SK-N-SH treated with all-trans-retinoic acid at 6 μM for 48 hours (cell line): ENCODE results near the gene CHST10.

Experiments used
- ATAC-seq: fragments of 200-7000 bp; cut with Tn5 transposase; 3 replicates; pipeline ENCODE4 v1.9.1; 2020; ENCODE audit warnings: mild to moderate bottlenecking, moderate library complexity
- ARNTL ChIP-seq: fragments of 450-650 bp; formaldehyde crosslinking; IDR thresholded peaks from 2 replicates; pipeline ENCODE4 v1.5.0; 2020; ENCODE audit warnings: low read depth, mild to moderate bottlenecking, moderate library complexity, borderline replicate concordance
- CSDC2 ChIP-seq: fragments of 250-450 bp; sonication (Bioruptor Pico); IDR thresholded peaks from 2 replicates; pipeline ENCODE4 v1.5.0; 2020; ENCODE audit warnings: mild to moderate bottlenecking, moderate library complexity
- GLIS3 ChIP-seq: fragments of 250-450 bp; sonication (Bioruptor Pico); IDR thresholded peaks from 2 replicates; pipeline ENCODE4 v1.5.0; 2020; ENCODE audit warnings: mild to moderate bottlenecking, moderate library complexity
- ISL1 ChIP-seq: fragments of 250-450 bp; sonication (Bioruptor Pico); IDR thresholded peaks from 2 replicates; pipeline ENCODE4 v2.1.2; 2022; ENCODE audit warnings: mild to moderate bottlenecking, moderate library complexity
- OSR1 ChIP-seq: fragments of 250-450 bp; sonication (Bioruptor Pico); IDR thresholded peaks from 2 replicates; pipeline ENCODE4 v1.8.0; 2022; ENCODE audit warnings: moderate library complexity, mild to moderate bottlenecking, inconsistent platforms
- POU6F1 ChIP-seq: fragments of 250-450 bp; sonication (Bioruptor Pico); IDR thresholded peaks from 2 replicates; pipeline ENCODE4 v1.8.0; 2021; ENCODE audit warnings: low read depth, mild to moderate bottlenecking, moderate library complexity, borderline replicate concordance
- RARB ChIP-seq: fragments of 250-450 bp; sonication (Bioruptor Pico); IDR thresholded peaks from 2 replicates; pipeline ENCODE4 v1.8.0; 2021; ENCODE audit warnings: mild to moderate bottlenecking, moderate library complexity
- SNAI2 ChIP-seq: fragments of 250-450 bp; sonication (Bioruptor Pico); IDR thresholded peaks from 2 replicates; pipeline ENCODE4 v1.5.0; 2020; ENCODE audit warnings: mild to moderate bottlenecking, moderate library complexity
- TCF4 ChIP-seq: fragments of 250-450 bp; sonication (Bioruptor Pico); IDR thresholded peaks from 2 replicates; pipeline ENCODE4 v1.8.0; 2021; ENCODE audit warnings: mild to moderate bottlenecking, moderate library complexity, borderline replicate concordance
- TOX ChIP-seq: fragments of 250-450 bp; sonication (Bioruptor Pico); IDR thresholded peaks from 2 replicates; pipeline ENCODE4 v1.8.0; 2021; ENCODE audit warnings: mild to moderate bottlenecking, moderate library complexity, borderline replicate concordance
- ZC3H10 ChIP-seq: fragments of 250-450 bp; sonication (Bioruptor Pico); IDR thresholded peaks from 2 replicates; pipeline ENCODE4 v1.5.1; 2021; ENCODE audit warnings: mild to moderate bottlenecking, moderate library complexity
- ZFP3 ChIP-seq: fragments of 250-450 bp; sonication (Bioruptor Pico); IDR thresholded peaks from 2 replicates; pipeline ENCODE4 v1.5.0; 2020; ENCODE audit warnings: mild to moderate bottlenecking, moderate library complexity
- ZNF565 ChIP-seq: fragments of 450-650 bp; formaldehyde crosslinking; conservative IDR thresholded peaks from 2 replicates; pipeline ENCODE4 v1.5.0; 2020; ENCODE audit warnings: low read depth, mild to moderate bottlenecking, moderate library complexity
- ZNF8 ChIP-seq: fragments of 450-650 bp; formaldehyde crosslinking; IDR thresholded peaks from 2 replicates; pipeline ENCODE4 v1.5.0; 2020; ENCODE audit warnings: mild to moderate bottlenecking, moderate library complexity
- TF ChIP-seq, protein P1 (sequence below): fragments of 250-450 bp; sonication (Bioruptor Pico); IDR thresholded peaks from 2 replicates; pipeline ENCODE4 v1.5.0; 2020; ENCODE audit warnings: mild to moderate bottlenecking, moderate library complexity
- TF ChIP-seq, protein P2 (sequence below): fragments of 250-450 bp; sonication (Bioruptor Pico); IDR thresholded peaks from 2 replicates; pipeline ENCODE4 v1.5.1; 2020; ENCODE audit warnings: low read depth, mild to moderate bottlenecking, moderate library complexity
- TF ChIP-seq, protein P3 (sequence below): fragments of 250-450 bp; sonication (Bioruptor Pico); IDR thresholded peaks from 2 replicates; pipeline ENCODE4 v1.8.0; 2020; ENCODE audit warnings: mild to moderate bottlenecking, moderate library complexity, borderline replicate concordance

Gene CHST10

GRCh38 chr2:100416397-100416934 lies 1.0 kb downstream of the CHST10 start (continued):
- no peak for TF ChIP-seq POU6F1
- TF ChIP-seq, all 23 proteins: peak for 0

DNA sequence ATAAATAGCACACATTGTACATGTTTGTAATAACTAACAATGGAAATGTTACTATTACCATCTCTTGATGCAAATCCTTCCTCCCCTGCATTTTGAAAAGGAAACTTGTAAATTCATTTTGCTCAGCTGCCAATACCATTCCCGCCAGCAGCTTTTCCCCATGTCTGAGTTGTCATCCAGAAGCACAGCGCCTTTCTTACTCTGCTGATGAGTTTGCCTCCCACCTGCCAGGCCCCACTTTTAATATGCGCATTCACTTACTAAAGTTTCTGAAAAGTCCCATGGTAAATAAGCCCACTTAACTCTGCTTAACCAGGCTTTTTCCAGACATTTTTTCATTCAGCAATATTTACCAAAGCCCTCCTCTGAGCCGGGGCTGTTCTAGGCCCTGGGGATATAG lies 3.9 kb downstream of the CHST10 start:
- TF ChIP-seq CSDC2 (CRISPR knock-in tag) (no peak), ZC3H10 (CRISPR knock-in tag) (no peak), SNAI2 (CRISPR knock-in tag) (no peak), POU6F1 (no peak), TOX (no peak)
- TF ChIP-seq, all 23 proteins: peak for 0
- ATAC-seq = no peak

GRCh38 chr2:100412881-100413321 lies 4.6 kb downstream of the CHST10 start:
- TF ChIP-seq TCF4 (CRISPR knock-in tag) (no peak), ZNF8 (no peak), RARB (CRISPR knock-in tag) (no peak), GLIS3 (CRISPR knock-in tag) (no peak), ARNTL (CRISPR knock-in tag) (no peak), CSDC2 (CRISPR knock-in tag) (no peak), OSR1 (no peak)
- TF ChIP-seq, protein P1, sequence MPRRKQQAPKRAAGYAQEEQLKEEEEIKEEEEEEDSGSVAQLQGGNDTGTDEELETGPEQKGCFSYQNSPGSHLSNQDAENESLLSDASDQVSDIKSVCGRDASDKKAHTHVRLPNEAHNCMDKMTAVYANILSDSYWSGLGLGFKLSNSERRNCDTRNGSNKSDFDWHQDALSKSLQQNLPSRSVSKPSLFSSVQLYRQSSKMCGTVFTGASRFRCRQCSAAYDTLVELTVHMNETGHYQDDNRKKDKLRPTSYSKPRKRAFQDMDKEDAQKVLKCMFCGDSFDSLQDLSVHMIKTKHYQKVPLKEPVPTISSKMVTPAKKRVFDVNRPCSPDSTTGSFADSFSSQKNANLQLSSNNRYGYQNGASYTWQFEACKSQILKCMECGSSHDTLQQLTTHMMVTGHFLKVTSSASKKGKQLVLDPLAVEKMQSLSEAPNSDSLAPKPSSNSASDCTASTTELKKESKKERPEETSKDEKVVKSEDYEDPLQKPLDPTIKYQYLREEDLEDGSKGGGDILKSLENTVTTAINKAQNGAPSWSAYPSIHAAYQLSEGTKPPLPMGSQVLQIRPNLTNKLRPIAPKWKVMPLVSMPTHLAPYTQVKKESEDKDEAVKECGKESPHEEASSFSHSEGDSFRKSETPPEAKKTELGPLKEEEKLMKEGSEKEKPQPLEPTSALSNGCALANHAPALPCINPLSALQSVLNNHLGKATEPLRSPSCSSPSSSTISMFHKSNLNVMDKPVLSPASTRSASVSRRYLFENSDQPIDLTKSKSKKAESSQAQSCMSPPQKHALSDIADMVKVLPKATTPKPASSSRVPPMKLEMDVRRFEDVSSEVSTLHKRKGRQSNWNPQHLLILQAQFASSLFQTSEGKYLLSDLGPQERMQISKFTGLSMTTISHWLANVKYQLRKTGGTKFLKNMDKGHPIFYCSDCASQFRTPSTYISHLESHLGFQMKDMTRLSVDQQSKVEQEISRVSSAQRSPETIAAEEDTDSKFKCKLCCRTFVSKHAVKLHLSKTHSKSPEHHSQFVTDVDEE (CRISPR knock-in tag) = no peak
- TF ChIP-seq, protein P2, sequence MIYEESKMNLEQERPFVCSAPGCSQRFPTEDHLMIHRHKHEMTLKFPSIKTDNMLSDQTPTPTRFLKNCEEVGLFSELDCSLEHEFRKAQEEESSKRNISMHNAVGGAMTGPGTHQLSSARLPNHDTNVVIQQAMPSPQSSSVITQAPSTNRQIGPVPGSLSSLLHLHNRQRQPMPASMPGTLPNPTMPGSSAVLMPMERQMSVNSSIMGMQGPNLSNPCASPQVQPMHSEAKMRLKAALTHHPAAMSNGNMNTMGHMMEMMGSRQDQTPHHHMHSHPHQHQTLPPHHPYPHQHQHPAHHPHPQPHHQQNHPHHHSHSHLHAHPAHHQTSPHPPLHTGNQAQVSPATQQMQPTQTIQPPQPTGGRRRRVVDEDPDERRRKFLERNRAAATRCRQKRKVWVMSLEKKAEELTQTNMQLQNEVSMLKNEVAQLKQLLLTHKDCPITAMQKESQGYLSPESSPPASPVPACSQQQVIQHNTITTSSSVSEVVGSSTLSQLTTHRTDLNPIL (CRISPR knock-in tag) = no peak
- TF ChIP-seq, protein P3, sequence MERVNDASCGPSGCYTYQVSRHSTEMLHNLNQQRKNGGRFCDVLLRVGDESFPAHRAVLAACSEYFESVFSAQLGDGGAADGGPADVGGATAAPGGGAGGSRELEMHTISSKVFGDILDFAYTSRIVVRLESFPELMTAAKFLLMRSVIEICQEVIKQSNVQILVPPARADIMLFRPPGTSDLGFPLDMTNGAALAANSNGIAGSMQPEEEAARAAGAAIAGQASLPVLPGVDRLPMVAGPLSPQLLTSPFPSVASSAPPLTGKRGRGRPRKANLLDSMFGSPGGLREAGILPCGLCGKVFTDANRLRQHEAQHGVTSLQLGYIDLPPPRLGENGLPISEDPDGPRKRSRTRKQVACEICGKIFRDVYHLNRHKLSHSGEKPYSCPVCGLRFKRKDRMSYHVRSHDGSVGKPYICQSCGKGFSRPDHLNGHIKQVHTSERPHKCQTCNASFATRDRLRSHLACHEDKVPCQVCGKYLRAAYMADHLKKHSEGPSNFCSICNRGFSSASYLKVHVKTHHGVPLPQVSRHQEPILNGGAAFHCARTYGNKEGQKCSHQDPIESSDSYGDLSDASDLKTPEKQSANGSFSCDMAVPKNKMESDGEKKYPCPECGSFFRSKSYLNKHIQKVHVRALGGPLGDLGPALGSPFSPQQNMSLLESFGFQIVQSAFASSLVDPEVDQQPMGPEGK = no peak
- ATAC-seq = no peak

DNA sequence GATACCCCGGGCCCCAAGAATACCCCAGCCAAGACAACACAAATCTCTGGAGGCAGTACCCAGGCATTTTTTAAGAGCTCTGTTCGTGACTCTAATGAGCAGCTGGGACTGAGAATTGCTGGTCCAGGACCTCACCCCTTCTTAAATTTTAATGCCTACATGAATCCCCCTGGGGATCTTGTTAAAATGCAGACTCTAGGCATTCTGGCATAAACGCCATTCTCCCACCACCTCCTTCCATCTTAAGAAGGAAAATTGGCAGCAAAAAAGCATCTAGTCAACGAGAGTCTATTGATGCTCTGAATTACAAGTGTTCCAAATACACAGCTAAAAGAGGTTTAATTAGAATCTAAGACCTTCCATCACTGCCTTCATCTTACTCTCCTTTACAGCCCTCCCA lies 5.0 kb downstream of the CHST10 start:
- ATAC-seq = no peak
- TF ChIP-seq POU6F1 = no peak
- TF ChIP-seq ZNF565 (CRISPR knock-in tag) = no peak
- no peak for TF ChIP-seq ZFP3 (CRISPR knock-in tag)
- TF ChIP-seq ISL1 (CRISPR knock-in tag) = no peak
